ENCODE data around the gene EMD.
"Not testable (repeated sequence)": the region's sequence is repeated elsewhere in the genome, so short reads cannot be mapped to it uniquely, and the experiment has no call there.

The EMD gene

DNA sequence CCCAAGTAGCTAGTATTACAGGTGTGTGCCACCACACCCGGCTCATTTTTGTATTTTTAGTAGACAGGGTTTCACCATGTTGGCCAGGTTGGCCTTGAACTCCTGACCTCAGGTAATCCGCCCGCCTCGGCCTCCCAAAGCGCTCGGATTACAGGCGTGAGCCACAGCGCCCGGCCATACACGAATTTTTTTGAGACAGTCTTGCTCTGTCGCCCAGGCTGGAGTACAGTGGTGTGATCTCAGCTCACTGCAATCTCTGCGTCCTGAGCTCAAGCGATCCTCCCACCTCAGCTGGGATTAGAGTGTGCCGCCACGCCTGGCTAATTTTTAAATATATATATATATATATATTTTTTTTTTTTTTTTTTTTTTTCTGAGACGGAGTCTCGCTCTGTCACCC, 17.3 kb downstream of the EMD start:
- DNase-seq (ENCODE audit: low read depth) = not testable (repeated sequence)

DNA sequence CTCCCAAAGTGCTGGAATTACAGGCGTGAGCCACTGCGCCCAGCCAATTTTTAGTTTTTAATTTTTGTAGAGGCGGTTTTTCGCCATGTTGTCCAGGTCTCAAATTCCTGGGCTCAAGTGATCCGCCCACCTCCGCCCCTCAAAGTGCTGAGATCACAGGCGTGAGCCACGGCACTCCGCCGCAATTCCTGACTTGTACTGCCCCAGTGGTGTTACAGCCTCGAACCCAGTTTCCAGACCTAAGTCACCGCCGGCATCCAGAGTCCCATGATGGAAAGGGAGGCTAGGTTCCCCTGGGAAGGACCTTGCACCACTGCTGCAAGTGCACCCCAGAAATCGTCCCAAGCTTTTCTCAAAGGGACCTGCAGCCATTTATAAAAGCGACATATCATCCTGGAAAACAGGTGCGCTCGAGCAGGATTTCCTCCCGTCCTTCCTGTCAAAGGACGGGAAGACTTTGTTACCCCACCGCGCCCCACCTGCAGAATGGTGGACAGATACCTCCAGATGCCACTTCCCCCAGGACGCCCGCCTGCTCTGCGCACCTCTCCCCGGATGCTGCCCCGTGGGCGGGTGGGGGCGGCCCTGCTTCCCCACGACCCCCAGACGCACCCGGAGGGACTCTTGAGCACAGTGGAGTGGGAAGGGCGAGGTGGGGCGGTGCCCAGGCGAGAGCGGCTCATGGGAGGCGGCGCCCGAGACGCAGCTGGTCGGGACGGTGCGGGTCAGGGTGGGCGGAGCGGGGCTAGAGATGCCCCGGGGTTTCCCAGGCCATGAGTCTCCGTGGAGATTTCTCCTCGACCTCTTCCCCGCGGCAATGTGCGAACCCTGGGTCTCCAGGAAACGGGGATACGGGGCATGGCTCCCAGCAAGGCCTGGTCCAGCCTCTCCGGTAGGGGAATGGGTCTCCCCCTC, 18.1 kb downstream of the EMD start:
- peak; percentile 39 for DNase-seq (ENCODE audit: low read depth)

- DNase-seq (ENCODE audit: low read depth) = peak; percentile 79
Measured at GRCh38 chrX:154397888-154398667, 19.0 kb downstream of the EMD start, which contains the start of gene RPL10. Gene RPL10 (plus strand): TSS chrX:154398377. CDS start chrX:154398520, 143 bp downstream.

GRCh38 chrX:154398668-154399526, 19.8 kb downstream of the EMD start:
- DNase-seq (ENCODE audit: low read depth) = peak; percentile 69

DNA sequence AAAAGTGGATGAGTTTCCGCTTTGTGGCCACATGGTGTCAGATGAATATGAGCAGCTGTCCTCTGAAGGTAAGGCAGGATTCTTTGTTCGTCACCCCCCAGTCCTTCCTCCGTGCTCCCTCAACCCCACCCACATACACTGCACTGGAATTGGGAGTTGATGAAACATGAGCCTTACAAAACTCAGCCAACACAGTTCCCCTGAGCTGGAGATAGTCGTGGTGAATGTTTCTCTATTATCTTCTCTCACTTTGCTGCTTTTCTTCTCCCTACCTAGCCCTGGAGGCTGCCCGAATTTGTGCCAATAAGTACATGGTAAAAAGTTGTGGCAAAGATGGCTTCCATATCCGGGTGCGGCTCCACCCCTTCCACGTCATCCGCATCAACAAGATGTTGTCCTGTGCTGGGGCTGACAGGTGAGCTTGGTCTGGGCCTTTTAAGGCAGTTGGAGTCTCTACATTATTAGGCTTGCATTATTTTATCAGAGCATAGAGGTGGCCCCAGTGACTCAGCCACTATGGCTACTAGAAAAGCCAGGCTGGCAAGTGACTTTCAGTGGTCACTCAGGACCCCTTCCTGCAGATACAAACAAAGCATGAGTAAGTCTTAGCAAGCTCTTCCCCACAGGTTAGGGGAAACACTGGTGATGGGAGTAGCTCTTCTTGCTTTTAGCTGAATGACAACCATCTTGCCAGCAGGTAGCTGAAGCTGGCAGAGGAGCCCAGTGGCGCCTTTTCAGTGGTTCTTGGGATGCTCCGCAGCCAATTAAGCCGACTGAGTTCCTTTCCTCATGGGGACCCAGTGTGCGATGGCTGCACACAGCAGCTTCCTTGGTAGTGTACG, 20.7 kb downstream of the EMD start:
- no peak for DNase-seq (ENCODE audit: low read depth)

GRCh38 chrX:154400369-154400817, 21.3 kb downstream of the EMD start:
- DNase-seq (ENCODE audit: low read depth) = not testable (repeated sequence)

DNA sequence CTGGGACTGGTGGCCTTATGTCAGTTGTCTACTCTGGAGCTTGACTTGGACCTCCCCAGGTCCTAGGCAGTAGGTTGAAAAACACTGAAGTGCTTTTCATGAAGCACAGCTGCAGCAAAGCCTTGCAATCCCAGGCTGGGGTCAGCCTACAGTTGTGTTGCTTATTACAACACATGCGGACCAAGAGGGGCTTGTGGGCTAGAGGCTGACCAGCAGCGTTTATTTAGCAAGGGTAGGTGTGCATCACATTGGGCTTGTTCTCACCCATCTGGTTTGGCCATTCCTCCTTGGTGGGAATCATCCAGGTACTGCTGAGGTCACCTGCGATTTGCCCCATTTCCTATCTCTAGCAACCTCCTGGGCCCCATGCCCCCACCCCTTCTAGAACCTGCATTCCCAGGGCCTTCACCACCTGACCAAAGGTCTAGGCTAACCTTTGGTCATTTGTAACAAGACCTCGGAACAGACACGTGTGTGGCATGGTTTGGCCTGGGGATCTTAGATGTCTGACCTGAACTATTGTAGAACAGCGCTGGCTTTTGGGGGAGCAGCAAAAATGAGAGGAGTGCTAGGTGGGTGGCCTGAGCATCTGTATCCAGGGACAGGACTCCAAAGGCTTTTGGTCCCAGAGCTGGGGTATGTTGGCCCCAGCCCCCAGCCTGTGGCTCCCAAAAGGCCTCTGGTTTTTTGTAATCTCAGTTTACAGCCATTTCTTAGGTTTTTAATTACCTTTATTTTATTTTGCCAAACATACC, 22.1 kb downstream of the EMD start:
- no peak for DNase-seq (ENCODE audit: low read depth)

DNA sequence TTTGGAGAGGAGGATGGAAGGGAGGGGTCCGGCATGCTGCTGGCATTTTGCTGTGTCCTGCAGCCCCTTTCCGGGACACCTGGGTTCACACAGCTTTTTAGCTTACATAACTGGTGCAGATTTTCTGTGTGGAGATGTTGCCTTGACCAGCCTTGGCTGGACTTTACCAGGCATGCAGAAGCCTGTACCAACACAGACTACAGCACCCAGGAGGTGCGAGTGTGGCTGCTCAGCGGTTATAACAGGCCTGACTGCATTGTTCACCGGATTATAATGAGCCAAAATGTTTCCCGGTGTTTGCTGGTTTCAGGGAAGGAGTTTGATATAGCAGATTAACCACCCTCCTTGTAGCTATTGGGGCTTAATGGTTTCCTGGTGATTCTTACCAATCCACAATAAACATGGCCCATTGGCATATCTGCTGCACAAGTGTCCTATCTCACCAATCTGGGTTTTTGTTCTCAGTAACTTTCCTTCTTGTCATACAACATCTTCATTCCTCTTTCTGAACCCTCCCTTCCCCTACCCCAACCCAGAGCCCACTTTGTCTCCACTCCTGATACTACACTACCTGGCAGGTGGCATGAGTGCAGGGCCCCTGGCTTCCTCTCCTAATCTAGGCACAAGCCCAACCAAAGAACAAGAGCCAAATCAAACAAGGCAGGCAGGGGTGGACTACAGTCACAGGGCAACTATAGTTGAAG, 23.0 kb downstream of the EMD start:
- no peak for DNase-seq (ENCODE audit: low read depth)

GRCh38 chrX:154402622-154403127, 23.6 kb downstream of the EMD start:
- DNase-seq (ENCODE audit: low read depth) = no peak

DNA sequence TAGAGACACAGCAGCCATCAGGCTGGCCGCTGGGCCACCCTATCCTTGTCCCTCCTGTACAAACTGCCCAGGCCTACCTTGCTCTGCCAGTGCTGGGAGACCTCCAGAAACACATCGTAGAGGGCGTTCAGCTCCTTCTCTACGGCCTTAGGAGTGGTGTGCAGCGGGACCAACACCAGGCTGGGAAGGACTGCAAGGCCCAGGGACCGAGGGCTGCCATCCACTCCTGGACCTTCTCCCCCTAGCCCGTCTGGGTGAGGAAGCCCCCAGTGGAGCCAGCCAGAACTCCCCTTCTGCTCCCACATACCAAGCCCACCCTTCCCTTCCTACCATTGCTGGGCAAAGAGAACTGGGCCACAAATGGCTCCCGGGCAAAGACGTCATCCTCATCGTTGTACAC, 24.1 kb downstream of the EMD start:
- no peak for DNase-seq (ENCODE audit: low read depth)

DNA sequence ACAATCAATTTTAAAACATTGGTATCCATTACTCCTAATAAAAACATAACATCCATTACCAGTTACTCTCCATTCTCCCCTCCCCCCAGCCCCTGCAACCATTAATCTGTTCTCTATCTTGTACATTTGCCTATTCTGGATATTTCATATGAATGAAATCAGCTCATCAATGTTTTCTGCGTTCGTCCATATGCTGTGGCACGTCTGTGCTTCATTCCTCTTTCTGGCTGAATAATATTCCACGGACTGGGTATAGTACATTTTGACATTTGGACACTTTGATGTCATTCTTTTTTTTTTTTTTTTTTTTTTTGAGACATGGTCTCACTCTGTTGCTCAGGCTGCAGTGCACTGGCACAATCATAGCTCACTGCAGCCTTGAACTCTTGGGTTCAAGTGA, 24.8 kb downstream of the EMD start:
- DNase-seq (ENCODE audit: low read depth) = no peak

DNA sequence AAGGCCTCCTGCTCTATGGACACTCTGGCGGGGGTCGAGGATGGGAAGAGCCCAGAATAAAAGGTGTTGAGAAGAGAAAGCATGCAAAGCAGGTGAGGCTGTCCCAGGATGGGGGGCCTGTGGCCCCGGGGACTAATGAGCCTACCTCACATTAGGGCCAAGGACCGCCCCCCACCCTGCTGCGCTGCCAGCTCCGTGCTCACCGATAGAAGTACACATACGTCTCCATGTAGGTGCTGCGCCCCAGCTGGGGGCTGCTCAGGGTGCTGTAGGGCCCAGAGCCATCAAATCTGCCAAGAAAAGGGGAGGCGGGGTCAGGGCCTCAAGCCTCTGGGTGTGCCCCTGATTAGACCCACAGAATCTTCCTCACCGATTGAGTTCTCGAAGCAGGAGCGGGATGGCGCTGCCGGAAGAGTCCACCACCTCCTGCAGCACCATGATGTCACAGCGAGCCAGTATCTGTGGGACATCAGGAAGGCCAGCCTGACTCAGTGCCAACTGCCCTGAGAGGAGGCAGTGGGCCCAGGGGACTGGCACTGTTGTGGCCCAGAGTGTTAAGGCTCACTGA, 25.6 kb downstream of the EMD start:
- no peak for DNase-seq (ENCODE audit: low read depth)

GRCh38 chrX:154408659-154409221, 29.6 kb downstream of the EMD start:
- DNase-seq (ENCODE audit: low read depth) = no peak

- DNase-seq (ENCODE audit: low read depth) = no peak
Measured at GRCh38 chrX:154409222-154409871, 30.3 kb downstream of the EMD start, which contains the start of gene DNASE1L1. Gene DNASE1L1 (minus strand): TSS chrX:154409254. CDS start chrX:154405568, 3,686 bp downstream.

GRCh38 chrX:154411981-154412340, 32.9 kb downstream of the EMD start:
- DNase-seq (ENCODE audit: low read depth) = no peak

DNA sequence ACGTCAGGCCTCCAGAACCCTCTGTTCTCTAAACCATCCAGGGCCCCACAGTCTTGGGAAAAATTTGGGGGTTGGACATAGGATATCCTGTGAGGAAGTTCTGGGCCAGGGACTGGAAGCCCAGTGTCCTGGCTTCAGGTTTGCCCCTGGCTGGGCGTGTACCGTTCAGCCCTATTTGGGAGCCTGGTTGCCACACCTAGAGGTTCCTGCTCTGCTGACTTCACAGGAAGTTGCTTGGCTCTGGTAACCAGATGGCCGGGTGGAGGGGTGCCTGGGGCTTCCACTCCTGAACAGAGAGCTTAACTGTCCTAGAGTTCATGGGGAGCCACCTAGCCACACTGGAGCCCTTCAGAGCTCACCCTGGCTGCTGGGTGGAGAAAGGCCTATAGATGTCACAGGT, 33.4 kb downstream of the EMD start:
- DNase-seq (ENCODE audit: low read depth) = no peak

- no peak for DNase-seq (ENCODE audit: low read depth)
Measured at GRCh38 chrX:154413142-154413541, 34.0 kb downstream of the EMD start.

DNA sequence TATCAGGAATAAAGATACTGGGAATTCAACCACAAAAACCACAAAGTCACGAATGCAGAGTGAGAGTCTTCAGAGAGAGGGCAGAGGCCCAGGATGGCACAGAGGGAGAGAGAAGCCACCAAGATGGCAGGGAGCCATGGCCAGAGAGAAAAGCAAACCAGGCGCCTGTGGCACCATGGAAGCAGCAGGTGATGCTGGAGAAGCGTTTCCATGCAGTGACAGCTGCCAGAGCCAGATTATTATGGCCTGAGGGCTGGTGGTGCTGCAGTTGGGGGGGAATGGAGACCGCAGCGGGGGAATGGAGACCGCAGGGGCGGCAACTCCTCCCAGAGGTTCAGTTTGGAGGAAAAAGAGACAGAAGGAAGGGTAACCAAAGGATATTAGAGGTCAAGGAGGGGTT, 38.1 kb downstream of the EMD start:
- DNase-seq (ENCODE audit: low read depth) = no peak
